HG02623 (cell line): ENCODE results near the gene MARVELD3.
"Not testable (repeated sequence)": the region's sequence is repeated elsewhere in the genome, so short reads cannot be mapped to it uniquely, and the experiment has no call there.

Experiments used
- ATAC-seq: cut with Tn5 transposase; IDR thresholded peaks from one replicate; pipeline ENCODE4 v1.9.1; 2021; ENCODE audit warnings: moderate library complexity; ENCODE audit not compliant: unreplicated experiment

Gene MARVELD3

DNA sequence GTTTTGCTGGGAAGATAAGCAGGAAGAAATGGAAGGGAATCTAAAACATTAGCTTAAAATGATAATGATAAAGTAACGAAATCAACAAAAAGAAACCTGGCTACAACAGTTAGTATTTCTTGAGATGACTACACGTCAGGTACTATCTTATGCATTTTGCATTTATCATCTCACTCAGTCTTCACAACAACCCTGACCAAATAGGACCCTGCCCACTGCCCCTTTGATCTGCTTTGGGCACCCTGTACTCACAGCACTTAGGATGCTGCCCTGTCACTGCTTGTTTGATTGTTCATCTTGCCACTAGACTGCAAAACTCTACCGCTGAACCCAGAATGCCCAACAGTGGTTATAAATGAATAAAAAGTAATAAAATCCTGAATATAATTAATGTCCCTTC, 45.2 kb downstream of the MARVELD3 start:
- no peak for ATAC-seq

GRCh38 chr16:71672125-71672524, 46.1 kb downstream of the MARVELD3 start:
- ATAC-seq, result no peak

DNA sequence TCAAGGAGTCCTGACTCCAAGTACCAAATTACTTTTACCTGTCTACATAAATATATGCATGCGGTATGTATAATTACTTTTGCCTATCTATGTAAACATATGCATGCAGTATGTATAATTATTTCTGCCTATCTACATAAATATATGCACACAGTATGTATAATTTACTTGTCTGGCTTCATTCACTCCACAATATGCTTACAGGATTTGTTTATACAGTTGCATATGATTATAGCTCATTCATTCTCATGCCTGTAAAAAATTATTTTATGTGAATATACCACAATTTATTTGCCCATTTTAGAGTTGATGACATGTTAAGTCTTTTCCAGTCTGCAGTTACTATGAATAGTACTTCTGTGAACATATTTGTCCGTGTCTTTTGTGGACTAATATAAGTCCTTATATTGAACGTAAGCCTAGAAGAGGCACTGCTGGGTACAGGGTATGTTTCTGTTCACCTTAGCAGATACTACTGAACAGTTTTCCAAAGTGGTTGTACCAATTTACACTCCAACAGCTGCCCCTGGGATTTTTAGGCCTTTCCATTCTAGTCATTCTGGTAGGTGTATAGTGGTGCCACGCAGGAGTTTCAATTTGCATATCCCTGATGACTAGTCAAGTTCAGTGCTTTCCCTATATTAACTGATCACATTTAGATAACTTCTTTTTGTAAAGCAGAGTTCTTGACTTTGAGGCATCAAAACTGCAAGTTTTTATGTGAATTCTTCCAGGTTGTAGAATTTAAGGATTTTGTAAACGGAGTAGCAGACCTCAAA, 47.0 kb downstream of the MARVELD3 start:
- ATAC-seq, result no peak

DNA sequence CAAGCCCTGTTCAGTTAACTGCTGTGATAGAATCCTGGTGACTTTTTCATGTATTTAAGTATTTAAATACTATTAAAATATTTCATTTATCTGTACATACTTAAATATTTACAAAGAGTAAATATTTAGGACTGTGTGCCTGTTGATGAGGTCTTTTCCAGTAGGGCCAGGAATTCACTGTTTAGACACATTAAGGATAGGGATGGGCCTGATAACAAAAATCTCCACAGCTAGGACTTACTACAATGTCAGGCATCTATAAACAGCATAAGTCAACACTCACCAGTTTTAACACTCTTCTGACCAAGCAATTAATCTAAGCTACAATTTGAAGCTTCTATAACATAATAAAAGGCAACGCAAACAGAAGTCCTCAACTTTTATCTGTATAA, 47.6 kb downstream of the MARVELD3 start:
- no peak for ATAC-seq

GRCh38 chr16:71674229-71674628, 48.2 kb downstream of the MARVELD3 start:
- ATAC-seq, result no peak

GRCh38 chr16:71675380-71675779, 49.4 kb downstream of the MARVELD3 start:
- no peak for ATAC-seq

DNA sequence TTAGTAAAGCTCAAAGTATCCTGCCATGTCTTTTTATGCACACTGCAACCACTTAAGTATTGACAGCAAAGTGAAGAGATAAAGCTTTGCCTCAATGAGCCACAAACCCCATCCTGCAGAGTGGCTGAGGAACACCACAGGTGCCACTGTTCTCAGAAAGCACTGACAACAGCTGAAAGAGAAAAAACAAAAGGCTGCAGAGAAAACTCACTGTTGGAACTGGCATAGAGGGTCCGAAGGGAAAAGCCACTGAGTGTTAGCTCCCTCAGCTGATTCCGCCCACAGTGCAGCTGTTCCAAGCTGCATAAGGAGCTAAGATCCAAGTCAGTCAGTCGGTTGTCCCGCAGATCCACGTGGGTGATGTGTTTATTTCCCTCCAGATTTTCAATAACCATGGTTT, 50.3 kb downstream of the MARVELD3 start:
- no peak for ATAC-seq

DNA sequence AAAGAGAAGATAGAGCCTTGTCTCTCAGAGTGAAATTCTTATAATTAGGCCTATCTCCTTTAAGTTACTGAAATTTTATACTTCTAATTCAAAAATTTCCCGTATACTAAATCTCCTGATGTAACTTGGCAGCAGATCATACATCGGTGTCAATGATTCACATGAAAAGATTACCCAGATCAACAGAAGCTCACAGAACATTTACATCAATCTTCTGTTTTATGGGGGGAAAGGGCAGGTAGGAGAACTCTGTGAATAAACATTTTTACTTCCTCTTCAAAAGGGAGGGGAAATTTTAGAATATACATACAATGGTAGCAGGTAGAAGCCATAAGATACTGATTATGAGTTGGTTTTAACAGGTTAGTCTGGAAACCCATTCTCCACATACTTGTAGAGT, 55.4 kb downstream of the MARVELD3 start:
- no peak for ATAC-seq

GRCh38 chr16:71684280-71684679, 58.3 kb downstream of the MARVELD3 start:
- ATAC-seq, result not testable (repeated sequence)
